ENCODE results near the gene DMTF1. TPM values are rescaled to one million over a fixed set of nuclear protein-coding genes. Genes with fewer than 3 reads are reported as not detected.

The DMTF1 gene
- polyA plus RNA-seq, 3 donors, result 4.9 to 108 (median 8.3) TPM

DNA sequence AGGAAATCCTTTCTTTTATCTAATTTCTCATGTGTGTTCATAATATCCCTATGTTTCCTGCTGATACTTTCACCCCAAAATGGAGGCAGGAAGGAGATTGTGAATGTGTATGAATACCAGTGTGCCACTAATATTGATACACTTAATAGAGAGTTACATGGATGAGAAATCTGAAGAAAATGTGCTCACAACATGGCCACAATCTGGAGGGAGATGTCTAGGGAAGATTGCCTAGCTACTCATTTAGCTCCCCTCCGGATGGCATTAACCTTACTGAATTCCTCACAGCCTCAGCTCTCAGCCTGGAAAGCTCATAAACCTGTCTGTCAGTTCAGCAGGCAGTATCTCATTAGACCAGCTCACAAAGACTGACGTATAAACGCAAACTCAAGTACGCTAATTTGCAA is 23.4 kb upstream of the DMTF1 start:
- Mint-ChIP-seq H3K27ac (no peak overlapping the region), H3K4me1 (no peaks in the 10 kb centered on the region), H3K9me3 (no peaks in the 10 kb centered on the region), H3K36me3 (no peaks in the 10 kb centered on the region), H3K27me3 (ENCODE audit: low read depth in 3 of 3) (peaks cover 0 to 2% (median 0%) of the 10 kb centered on the region in 3 donors), H3K4me3 (no peak overlapping the region)
- Histone ChIP-seq H3K4me2 (replicated peaks; ENCODE audit: extremely low read depth, low read length, poor library complexity, severe bottlenecking) (no peak overlapping the region), H3K79me2 (ENCODE audit: insufficient read depth, low read length) (no peaks in the 10 kb centered on the region), H4K20me1 (ENCODE audit: insufficient read depth, low read length) (no peaks in the 10 kb centered on the region), H3K27ac (ENCODE audit: low read depth in 1 of 2, low read length in 2 of 2) (no peak overlapping the region), H3K9ac (ENCODE audit: insufficient read depth, low read length, poor library complexity, severe bottlenecking) (no peak overlapping the region), H3K4me3 (replicated peaks in 1 of 3; ENCODE audit: low read depth in 2 of 3, low read length in 3 of 3) (no peak overlapping the region), H2AFZ (ENCODE audit: insufficient read depth, low read depth, low read length, poor library complexity, severe bottlenecking) (no peak overlapping the region), H3K27me3 (ENCODE audit: control insufficient read depth in 2 of 2, insufficient read depth in 2 of 2, low read length in 2 of 2) (no peaks in the 10 kb centered on the region), H3K36me3 (replicated peaks in 1 of 2; ENCODE audit: control insufficient read depth in 1 of 2, insufficient read depth in 2 of 2, low read length in 2 of 2) (no peaks in the 10 kb centered on the region), H3K4me1 (ENCODE audit: control insufficient read depth in 1 of 2, insufficient read depth in 2 of 2, low read length in 2 of 2) (no peaks in the 10 kb centered on the region), H3K9me3 (replicated peaks in 1 of 2; ENCODE audit: control insufficient read depth in 1 of 2, insufficient read depth in 1 of 2, low read length in 2 of 2) (no peaks in the 10 kb centered on the region)
- intact Hi-C loops (cut with micrococcal nuclease), result no loop called here
- DNase-seq, result no peak
- TF ChIP-seq, protein P1, sequence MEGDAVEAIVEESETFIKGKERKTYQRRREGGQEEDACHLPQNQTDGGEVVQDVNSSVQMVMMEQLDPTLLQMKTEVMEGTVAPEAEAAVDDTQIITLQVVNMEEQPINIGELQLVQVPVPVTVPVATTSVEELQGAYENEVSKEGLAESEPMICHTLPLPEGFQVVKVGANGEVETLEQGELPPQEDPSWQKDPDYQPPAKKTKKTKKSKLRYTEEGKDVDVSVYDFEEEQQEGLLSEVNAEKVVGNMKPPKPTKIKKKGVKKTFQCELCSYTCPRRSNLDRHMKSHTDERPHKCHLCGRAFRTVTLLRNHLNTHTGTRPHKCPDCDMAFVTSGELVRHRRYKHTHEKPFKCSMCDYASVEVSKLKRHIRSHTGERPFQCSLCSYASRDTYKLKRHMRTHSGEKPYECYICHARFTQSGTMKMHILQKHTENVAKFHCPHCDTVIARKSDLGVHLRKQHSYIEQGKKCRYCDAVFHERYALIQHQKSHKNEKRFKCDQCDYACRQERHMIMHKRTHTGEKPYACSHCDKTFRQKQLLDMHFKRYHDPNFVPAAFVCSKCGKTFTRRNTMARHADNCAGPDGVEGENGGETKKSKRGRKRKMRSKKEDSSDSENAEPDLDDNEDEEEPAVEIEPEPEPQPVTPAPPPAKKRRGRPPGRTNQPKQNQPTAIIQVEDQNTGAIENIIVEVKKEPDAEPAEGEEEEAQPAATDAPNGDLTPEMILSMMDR (IDR thresholded peaks at IDR 0.05), result no peak
- WGBS (ENCODE audit: insufficient coverage), result 94% methylated on average over 3 of the region's 4 CpGs

DNA sequence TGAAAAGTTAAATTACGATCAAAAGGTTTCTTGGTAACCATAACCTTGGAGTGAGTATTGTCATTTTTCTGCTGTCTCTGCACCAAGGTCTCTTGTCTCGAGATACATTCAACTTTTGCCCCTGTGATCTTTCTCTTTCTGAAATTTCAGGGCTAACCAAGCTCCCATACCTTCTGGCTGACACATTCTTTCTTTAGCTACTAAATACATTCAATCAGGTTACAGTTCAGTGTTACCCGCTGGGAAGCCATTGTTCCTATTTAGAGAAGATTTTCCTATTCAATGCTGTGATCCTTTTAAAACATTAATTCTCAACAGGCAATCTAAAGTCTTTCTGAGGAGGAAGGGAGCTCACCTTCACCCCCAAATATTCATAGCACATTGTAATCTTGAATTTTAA is 22.9 kb upstream of the DMTF1 start:
- DNase-seq, result no peak
- Mint-ChIP-seq H3K27me3 (ENCODE audit: low read depth in 3 of 3) (peaks cover 0 to 2% (median 0%) of the 10 kb centered on the region in 3 donors), H3K27ac (no peak overlapping the region), H3K4me1 (no peaks in the 10 kb centered on the region), H3K36me3 (no peaks in the 10 kb centered on the region), H3K9me3 (no peaks in the 10 kb centered on the region), H3K4me3 (no peak overlapping the region)
- Histone ChIP-seq H3K79me2 (ENCODE audit: insufficient read depth, low read length) (no peaks in the 10 kb centered on the region), H3K4me1 (ENCODE audit: control insufficient read depth in 1 of 2, insufficient read depth in 2 of 2, low read length in 2 of 2) (no peaks in the 10 kb centered on the region), H3K9me3 (replicated peaks in 1 of 2; ENCODE audit: control insufficient read depth in 1 of 2, insufficient read depth in 1 of 2, low read length in 2 of 2) (no peaks in the 10 kb centered on the region), H4K20me1 (ENCODE audit: insufficient read depth, low read length) (no peaks in the 10 kb centered on the region), H3K4me2 (replicated peaks; ENCODE audit: extremely low read depth, low read length, poor library complexity, severe bottlenecking) (no peak overlapping the region), H2AFZ (ENCODE audit: insufficient read depth, low read depth, low read length, poor library complexity, severe bottlenecking) (no peak overlapping the region), H3K9ac (ENCODE audit: insufficient read depth, low read length, poor library complexity, severe bottlenecking) (no peak overlapping the region), H3K27ac (ENCODE audit: low read depth in 1 of 2, low read length in 2 of 2) (no peak overlapping the region), H3K27me3 (ENCODE audit: control insufficient read depth in 2 of 2, insufficient read depth in 2 of 2, low read length in 2 of 2) (no peaks in the 10 kb centered on the region), H3K4me3 (replicated peaks in 1 of 3; ENCODE audit: low read depth in 2 of 3, low read length in 3 of 3) (no peak overlapping the region), H3K36me3 (replicated peaks in 1 of 2; ENCODE audit: control insufficient read depth in 1 of 2, insufficient read depth in 2 of 2, low read length in 2 of 2) (no peaks in the 10 kb centered on the region)
- TF ChIP-seq, protein P1 (IDR thresholded peaks at IDR 0.05), result no peak
- WGBS (ENCODE audit: insufficient coverage), result no CpG with 5 or more reads among the region's 3 CpGs
- intact Hi-C loops (cut with micrococcal nuclease), result no loop called here

Measured in CD14-positive monocyte (primary cell).